ENCODE measurements around the gene CTNND2.
"Not testable (repeated sequence)": the region's sequence is repeated elsewhere in the genome, so short reads cannot be mapped to it uniquely, and the experiment has no call there.

The CTNND2 gene

GRCh38 chr5:11459716-11460115, 444.5 kb downstream of the CTNND2 start:
- no peak for DNase-seq (ENCODE audit: low read depth in 2 of 2)

GRCh38 chr5:11455505-11455904, 448.7 kb downstream of the CTNND2 start:
- DNase-seq (ENCODE audit: low read depth in 2 of 2), result no peak

- no peak for DNase-seq (ENCODE audit: low read depth in 2 of 2)
Measured at GRCh38 chr5:11452852-11453251, 451.4 kb downstream of the CTNND2 start.

- no peak for DNase-seq (ENCODE audit: low read depth in 2 of 2)
Measured at GRCh38 chr5:11449966-11450365, 454.3 kb downstream of the CTNND2 start.

- no peak for DNase-seq (ENCODE audit: low read depth in 2 of 2)
Measured at GRCh38 chr5:11449217-11449616, 455.0 kb downstream of the CTNND2 start.

GRCh38 chr5:11443831-11444230, 460.4 kb downstream of the CTNND2 start:
- no peak for DNase-seq (ENCODE audit: low read depth in 2 of 2)

- no peak for DNase-seq (ENCODE audit: low read depth in 2 of 2)
Measured at GRCh38 chr5:11432116-11432515, 472.1 kb downstream of the CTNND2 start.

- DNase-seq (ENCODE audit: low read depth in 2 of 2), result no peak
Measured at GRCh38 chr5:11429254-11429653, 475.0 kb downstream of the CTNND2 start.

- no peak for DNase-seq (ENCODE audit: low read depth in 2 of 2)
Measured at GRCh38 chr5:11427569-11427968, 476.7 kb downstream of the CTNND2 start.

- no peak for DNase-seq (ENCODE audit: low read depth in 2 of 2)
Measured at GRCh38 chr5:11426442-11426841, 477.8 kb downstream of the CTNND2 start.

GRCh38 chr5:11422342-11422741, 481.9 kb downstream of the CTNND2 start:
- no peak for DNase-seq (ENCODE audit: low read depth in 2 of 2)

- DNase-seq (ENCODE audit: low read depth in 2 of 2), result no peak
Measured at GRCh38 chr5:11420969-11421368, 483.3 kb downstream of the CTNND2 start.

- no peak for DNase-seq (ENCODE audit: low read depth in 2 of 2)
Measured at GRCh38 chr5:11415751-11416150, 488.5 kb downstream of the CTNND2 start.

GRCh38 chr5:11414732-11415131, 489.5 kb downstream of the CTNND2 start:
- not testable (repeated sequence) for DNase-seq (ENCODE audit: low read depth in 2 of 2)

- DNase-seq (ENCODE audit: low read depth in 2 of 2), result no peak
Measured at GRCh38 chr5:11411621-11412020, 492.6 kb downstream of the CTNND2 start.

GRCh38 chr5:11407556-11408145, 496.6 kb downstream of the CTNND2 start:
- no peak for DNase-seq (ENCODE audit: low read depth in 2 of 2)

GRCh38 chr5:11400316-11400715, 503.9 kb downstream of the CTNND2 start:
- DNase-seq (ENCODE audit: low read depth in 2 of 2), result no peak

GRCh38 chr5:11398728-11399127, 505.5 kb downstream of the CTNND2 start:
- DNase-seq (ENCODE audit: low read depth in 2 of 2), result no peak

GRCh38 chr5:11397549-11397948, 506.7 kb downstream of the CTNND2 start:
- DNase-seq (ENCODE audit: low read depth in 2 of 2), result no peak

- DNase-seq (ENCODE audit: low read depth in 2 of 2), result no peak
Measured at GRCh38 chr5:11396917-11397316, 507.3 kb downstream of the CTNND2 start.

- no peak for DNase-seq (ENCODE audit: low read depth in 2 of 2)
Measured at GRCh38 chr5:11394933-11395332, 509.3 kb downstream of the CTNND2 start.

GRCh38 chr5:11390291-11390767, 513.9 kb downstream of the CTNND2 start:
- DNase-seq (ENCODE audit: low read depth in 2 of 2), result peak; percentile 39

GRCh38 chr5:11387382-11387781, 516.9 kb downstream of the CTNND2 start:
- DNase-seq (ENCODE audit: low read depth in 2 of 2), result no peak

GRCh38 chr5:11386398-11386797, 517.8 kb downstream of the CTNND2 start:
- DNase-seq (ENCODE audit: low read depth in 2 of 2), result no peak

Data from fibroblast of skin of left quadriceps (primary cell).